ENCODE results near the gene DTNBP1. TPM values are rescaled to one million over a fixed set of nuclear protein-coding genes. Genes with fewer than 3 reads are reported as not detected.
"Not testable (repeated sequence)": the region's sequence is repeated elsewhere in the genome, so short reads cannot be mapped to it uniquely, and the experiment has no call there.

The DTNBP1 gene
- total RNA-seq, 1 donor from 2014 or later: 17.2 TPM

DNA sequence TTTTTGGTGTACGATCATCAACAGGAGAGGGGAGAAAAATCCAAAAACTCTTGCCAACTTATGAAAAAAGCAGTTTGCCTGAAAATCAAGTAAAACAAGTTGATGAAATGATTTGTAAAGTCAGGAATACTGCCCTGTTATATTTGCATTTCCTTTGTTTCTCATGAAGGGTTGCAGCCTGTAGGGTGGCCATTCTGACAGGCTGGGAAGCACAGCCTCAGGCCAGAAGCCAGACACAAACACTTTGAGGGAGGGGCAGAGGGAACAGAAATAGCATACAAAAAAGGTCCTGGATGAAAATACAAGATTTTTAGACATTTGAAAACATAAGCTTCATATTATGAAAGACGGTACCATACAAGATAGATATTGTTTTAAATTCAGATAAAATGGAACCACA is 109.8 kb downstream of the DTNBP1 start:
- Mint-ChIP-seq H3K4me3 (no peak overlapping the region), H3K36me3 (ENCODE audit: low read depth) (peaks cover 6% of the 10 kb centered on the region), H3K4me1 (ENCODE audit: low read depth) (no peaks in the 10 kb centered on the region), H3K9me3 (no peaks in the 10 kb centered on the region), H3K27me3 (ENCODE audit: insufficient read depth) (no peaks in the 10 kb centered on the region), H3K27ac (no peak overlapping the region)
- DNase-seq (ENCODE audit: low spot score): no peak
- intact Hi-C loops (cut with micrococcal nuclease): no loop called here

DNA sequence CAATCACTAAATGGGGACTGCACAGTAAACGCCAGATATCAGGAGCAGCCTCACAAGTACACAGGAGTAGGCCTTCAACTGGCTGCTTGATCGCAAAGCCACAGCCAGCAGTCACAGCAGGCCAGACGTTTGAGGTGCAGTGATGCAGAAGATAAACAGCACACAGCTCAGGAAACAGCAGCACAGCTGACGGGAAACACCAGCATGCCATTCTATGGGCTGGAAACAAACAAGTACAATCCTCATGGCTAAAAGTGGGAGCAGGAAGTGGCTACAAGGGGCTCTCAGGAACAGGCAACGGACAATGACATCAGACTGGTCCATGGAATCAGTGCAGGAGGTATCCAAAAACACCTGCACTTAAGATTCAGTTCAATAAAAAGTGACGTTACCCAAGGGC is 111.0 kb downstream of the DTNBP1 start:
- Mint-ChIP-seq H3K4me3 (no peak overlapping the region), H3K27ac (no peak overlapping the region), H3K27me3 (ENCODE audit: insufficient read depth) (no peaks in the 10 kb centered on the region), H3K36me3 (ENCODE audit: low read depth) (peaks cover 4% of the 10 kb centered on the region), H3K9me3 (no peaks in the 10 kb centered on the region), H3K4me1 (ENCODE audit: low read depth) (no peaks in the 10 kb centered on the region)
- DNase-seq (ENCODE audit: low spot score): no peak
- intact Hi-C loops (cut with micrococcal nuclease): no loop called here

DNA sequence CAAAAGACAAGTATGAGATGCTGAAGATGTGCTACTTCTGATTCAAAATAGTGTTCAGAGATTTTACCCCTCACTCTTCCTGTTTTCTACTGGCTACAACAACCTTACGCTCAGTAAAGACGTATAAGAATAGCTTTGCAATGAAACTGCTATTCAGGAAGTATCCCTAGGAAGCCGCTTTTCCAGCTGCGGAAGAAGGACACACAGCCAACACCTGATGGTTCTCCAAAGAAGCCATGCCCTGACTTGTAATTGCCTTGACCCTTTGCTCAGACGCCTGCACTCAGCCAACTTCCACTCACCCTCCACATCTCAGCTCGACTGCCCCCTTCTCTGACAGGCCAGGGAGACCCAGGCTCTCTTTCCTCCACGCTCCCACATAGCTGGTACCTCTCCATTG is 111.6 kb downstream of the DTNBP1 start:
- Mint-ChIP-seq H3K27ac (no peak overlapping the region), H3K4me1 (ENCODE audit: low read depth) (no peaks in the 10 kb centered on the region), H3K9me3 (no peaks in the 10 kb centered on the region), H3K36me3 (ENCODE audit: low read depth) (peaks cover 2% of the 10 kb centered on the region), H3K4me3 (no peak overlapping the region), H3K27me3 (ENCODE audit: insufficient read depth) (no peaks in the 10 kb centered on the region)
- intact Hi-C loops (cut with micrococcal nuclease): no loop called here
- DNase-seq (ENCODE audit: low spot score): no peak

DNA sequence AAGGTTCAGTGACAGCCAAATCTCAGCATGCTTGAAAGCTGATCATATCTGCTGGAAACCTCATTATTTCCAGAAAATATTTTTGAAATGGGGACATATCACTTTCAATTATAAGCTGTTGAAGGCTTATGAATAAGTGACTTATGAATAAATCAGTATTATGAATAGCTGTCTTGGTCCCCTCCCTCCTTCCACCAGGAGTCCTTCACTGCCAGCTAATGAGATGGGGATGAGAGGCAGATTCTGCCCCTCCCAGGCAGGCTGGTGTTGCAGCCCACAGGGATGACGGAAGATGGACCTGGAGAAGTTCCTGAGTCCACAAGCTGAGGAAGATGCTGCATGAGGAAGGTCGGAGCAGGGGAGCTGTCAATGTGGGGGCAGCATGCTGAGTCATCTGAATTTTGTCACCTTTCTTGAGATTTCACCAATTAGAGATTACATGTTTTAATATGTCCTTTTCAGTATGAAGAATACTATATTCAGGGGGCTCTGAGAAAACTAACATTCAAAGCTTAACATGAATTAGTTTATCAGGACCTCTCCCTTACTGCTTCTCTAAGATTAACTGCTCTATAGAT is 112.2 kb downstream of the DTNBP1 start:
- Mint-ChIP-seq H3K4me3 (no peak overlapping the region), H3K4me1 (ENCODE audit: low read depth) (no peaks in the 10 kb centered on the region), H3K36me3 (ENCODE audit: low read depth) (peaks cover 2% of the 10 kb centered on the region), H3K27ac (no peak overlapping the region), H3K9me3 (no peaks in the 10 kb centered on the region), H3K27me3 (ENCODE audit: insufficient read depth) (no peaks in the 10 kb centered on the region)
- intact Hi-C loops (cut with micrococcal nuclease): no loop called here
- no peak for DNase-seq (ENCODE audit: low spot score)

DNA sequence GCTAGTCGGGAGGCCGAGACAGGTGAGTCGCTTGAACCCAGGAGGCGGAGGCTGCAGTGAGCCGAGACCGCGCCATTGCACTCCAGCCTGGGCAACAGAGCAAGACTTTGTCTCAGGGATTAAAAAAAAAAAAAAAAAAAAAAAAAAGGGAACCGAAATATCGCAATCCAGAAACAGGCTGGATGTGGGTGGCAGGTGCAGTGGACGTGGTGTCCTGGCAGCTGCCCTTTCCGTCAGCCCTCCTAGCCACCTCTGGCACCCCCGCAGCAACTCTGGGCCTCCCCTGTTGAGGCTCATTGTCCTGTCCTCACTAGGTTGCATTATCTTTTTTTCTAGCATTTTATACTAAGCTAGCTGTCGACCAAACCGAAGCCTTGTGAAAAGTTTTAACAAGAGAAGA is 113.5 kb downstream of the DTNBP1 start:
- Mint-ChIP-seq H3K4me3 (no peak overlapping the region), H3K9me3 (no peaks in the 10 kb centered on the region), H3K36me3 (ENCODE audit: low read depth) (peaks cover 2% of the 10 kb centered on the region), H3K4me1 (ENCODE audit: low read depth) (no peaks in the 10 kb centered on the region), H3K27me3 (ENCODE audit: insufficient read depth) (no peaks in the 10 kb centered on the region), H3K27ac (no peak overlapping the region)
- no peak for DNase-seq (ENCODE audit: low spot score)
- intact Hi-C loops (cut with micrococcal nuclease): no loop called here

DNA sequence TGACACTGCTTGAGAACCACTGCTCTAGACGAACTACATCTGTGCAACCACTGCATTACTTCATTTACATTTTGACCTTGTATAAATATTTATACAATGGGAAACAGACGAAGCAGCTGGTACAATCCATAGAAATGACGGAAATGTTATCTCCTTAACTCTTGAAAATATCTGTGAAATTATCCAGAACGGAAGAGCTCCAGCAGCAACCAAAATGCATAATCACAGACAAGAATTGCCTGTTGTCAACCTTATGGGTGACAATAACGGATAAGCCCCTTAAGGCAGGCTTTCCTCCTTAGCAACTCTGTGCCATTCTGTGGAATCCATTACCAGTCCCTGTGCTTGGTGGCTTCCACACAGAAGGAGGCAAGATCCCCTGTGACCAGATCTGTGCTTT is 115.4 kb downstream of the DTNBP1 start:
- peaks cover 2% of the 10 kb centered on the region for H3K36me3 Mint-ChIP-seq (ENCODE audit: low read depth)
- H3K9me3 Mint-ChIP-seq: no peaks in the 10 kb centered on the region
- intact Hi-C loops (cut with micrococcal nuclease): no loop called here
- no peak overlapping the region for H3K4me3 Mint-ChIP-seq
- H3K27me3 Mint-ChIP-seq (ENCODE audit: insufficient read depth): no peaks in the 10 kb centered on the region
- DNase-seq (ENCODE audit: low spot score): no peak
- H3K27ac Mint-ChIP-seq: no peak overlapping the region
- no peaks in the 10 kb centered on the region for H3K4me1 Mint-ChIP-seq (ENCODE audit: low read depth)

DNA sequence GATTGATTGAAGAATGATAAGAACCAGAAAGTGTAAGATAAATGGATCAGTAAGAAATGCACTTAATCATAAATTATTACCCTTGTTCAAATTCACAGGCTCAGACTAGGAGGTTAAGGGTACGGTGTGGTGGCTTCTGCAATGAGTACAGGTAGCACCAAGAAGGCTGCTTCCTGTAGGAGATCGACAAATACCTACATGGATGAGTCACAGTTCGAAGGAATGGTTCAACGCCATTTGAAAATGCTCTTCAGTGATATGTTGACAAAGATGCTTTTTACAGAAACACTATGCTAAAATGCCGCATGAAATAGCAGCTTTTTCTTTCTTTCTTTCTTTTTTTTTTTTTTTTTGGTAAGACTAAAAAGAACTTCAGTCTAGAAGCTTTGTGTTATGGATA is 116.2 kb downstream of the DTNBP1 start:
- intact Hi-C loops (cut with micrococcal nuclease): no loop called here
- Mint-ChIP-seq H3K4me3 (no peak overlapping the region), H3K36me3 (ENCODE audit: low read depth) (peaks cover 2% of the 10 kb centered on the region), H3K27ac (no peak overlapping the region), H3K9me3 (no peaks in the 10 kb centered on the region), H3K27me3 (ENCODE audit: insufficient read depth) (no peaks in the 10 kb centered on the region), H3K4me1 (ENCODE audit: low read depth) (no peaks in the 10 kb centered on the region)
- DNase-seq (ENCODE audit: low spot score): no peak

DNA sequence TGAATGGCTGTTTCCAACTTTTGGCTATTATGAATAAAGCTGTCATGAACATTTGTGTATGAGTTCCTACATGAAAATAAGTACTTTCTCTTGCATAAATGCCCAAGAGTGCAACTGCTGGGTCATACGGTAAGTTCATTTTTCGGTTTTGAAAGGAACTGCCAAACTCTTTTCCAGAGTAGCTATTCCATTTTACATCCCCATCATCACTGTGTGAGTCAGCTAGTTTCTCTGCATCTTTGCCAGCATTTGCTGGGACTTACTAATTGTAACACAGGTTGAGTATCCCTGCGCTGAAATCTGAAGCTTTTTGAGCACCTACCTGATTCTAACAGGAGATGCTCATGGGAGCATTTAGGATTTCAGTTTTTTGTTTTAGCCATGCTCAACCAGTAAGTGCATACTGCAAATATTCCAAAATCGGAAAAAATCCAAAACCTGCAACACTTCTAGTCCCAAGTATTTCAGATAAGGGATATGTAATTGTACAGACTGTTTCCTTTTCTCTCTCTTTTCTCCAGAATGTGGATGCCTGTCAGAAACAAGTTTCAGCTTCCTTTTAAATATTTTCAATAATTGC is 118.4 kb downstream of the DTNBP1 start:
- intact Hi-C loops (cut with micrococcal nuclease): no loop called here
- no peaks in the 10 kb centered on the region for H3K9me3 Mint-ChIP-seq
- H3K36me3 Mint-ChIP-seq (ENCODE audit: low read depth): no peaks in the 10 kb centered on the region
- DNase-seq (ENCODE audit: low spot score): no peak
- H3K4me3 Mint-ChIP-seq: no peak overlapping the region
- no peaks in the 10 kb centered on the region for H3K27me3 Mint-ChIP-seq (ENCODE audit: insufficient read depth)
- no peak overlapping the region for H3K27ac Mint-ChIP-seq
- no peaks in the 10 kb centered on the region for H3K4me1 Mint-ChIP-seq (ENCODE audit: low read depth)

DNA sequence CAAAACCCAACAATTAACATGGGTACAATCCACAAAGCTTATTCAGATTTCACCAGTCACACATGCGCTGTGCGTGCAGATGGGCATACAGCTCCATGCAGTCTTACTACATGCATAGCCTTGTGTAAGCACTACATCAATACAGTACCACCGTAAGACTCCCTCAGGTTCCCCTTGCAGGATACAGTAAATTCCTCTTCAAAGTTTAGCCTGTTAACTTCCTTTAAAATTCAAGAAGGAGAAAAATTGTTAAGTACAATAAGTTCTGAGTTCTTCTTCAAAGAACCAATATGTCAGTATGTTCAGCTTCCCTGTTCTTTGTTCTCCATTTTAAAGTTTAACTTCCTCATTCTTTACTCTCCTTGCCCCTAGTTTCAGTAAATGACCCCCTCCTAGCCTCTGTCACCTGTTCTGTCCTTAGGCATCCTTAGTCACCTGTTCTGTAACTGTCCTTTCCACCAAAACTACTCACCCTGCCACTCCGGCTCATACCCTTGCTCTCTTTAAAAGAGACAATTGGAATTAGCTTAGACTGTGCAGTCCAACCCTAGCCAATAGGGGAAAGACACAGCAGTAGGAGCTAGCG is 119.4 kb downstream of the DTNBP1 start:
- DNase-seq (ENCODE audit: low spot score); H3K27me3 Mint-ChIP-seq (ENCODE audit: insufficient read depth); H3K9me3 Mint-ChIP-seq; H3K4me3 Mint-ChIP-seq; H3K27ac Mint-ChIP-seq; H3K36me3 Mint-ChIP-seq (ENCODE audit: low read depth); H3K4me1 Mint-ChIP-seq (ENCODE audit: low read depth); intact Hi-C loops (cut with micrococcal nuclease): not testable (repeated sequence)

DNA sequence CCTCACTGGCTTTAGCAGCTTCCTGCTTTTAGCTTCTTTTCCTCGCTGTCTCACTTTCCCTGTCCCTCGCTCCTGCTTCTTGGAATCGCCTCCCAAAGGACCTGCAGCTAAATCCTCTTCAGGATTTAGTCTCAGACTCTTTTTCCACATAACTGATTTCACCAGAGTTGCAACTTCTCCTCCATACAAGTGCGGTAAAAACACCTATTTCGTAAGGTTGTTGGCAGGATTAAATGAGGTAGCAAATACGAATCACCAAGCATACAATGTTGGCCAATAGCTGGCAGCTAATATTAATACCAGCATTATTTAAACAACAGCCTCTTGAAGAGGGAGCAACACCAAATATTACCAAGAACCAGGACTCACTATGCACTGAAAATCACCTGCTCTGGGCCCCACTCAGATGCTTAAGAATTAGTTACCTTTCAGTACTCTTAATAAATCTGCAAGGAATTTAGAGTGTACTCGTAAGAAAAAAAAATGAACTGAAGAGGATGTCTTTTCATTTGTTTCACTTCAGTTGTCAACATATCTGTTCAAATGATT is 123.0 kb downstream of the DTNBP1 start:
- no peaks in the 10 kb centered on the region for H3K9me3 Mint-ChIP-seq
- no peak overlapping the region for H3K4me3 Mint-ChIP-seq
- no peak for DNase-seq (ENCODE audit: low spot score)
- H3K36me3 Mint-ChIP-seq (ENCODE audit: low read depth): peaks cover 3% of the 10 kb centered on the region
- intact Hi-C loops (cut with micrococcal nuclease): no loop called here
- no peak overlapping the region for H3K27ac Mint-ChIP-seq
- no peaks in the 10 kb centered on the region for H3K4me1 Mint-ChIP-seq (ENCODE audit: low read depth)
- no peaks in the 10 kb centered on the region for H3K27me3 Mint-ChIP-seq (ENCODE audit: insufficient read depth)

DNA sequence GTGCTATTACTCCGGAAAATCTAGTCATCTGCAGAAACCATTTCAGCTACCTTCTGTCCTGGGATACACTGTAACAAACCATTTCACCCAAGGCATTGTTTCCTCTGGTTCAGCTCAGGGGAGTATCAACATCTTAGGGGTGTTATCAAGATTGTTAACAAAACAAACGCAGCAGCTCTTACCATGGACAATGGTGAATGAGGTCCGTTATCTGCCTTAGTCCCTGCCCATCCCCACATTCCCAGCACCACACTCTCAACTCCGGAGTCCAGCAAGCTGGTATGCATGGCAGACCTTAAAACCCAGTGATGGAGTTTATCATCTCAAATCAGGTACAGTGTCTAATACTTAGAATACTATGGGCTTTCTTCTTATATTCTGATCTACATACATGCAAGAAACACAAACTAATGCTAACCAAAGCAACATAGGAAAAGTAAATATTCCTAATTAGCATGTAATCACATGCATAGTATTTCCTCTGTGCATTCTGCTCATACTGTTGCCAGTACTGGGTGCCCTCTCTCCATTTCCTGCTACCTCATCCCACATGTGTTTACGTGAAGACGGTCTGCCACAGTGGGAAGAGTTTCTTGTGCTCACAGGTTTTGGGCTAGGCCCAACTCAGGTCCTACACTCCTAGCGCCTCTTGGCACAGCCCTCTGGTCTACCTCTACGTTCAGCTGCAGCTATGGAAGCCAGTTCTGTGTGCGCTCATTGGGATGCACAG is 123.9 kb downstream of the DTNBP1 start:
- H3K27me3 Mint-ChIP-seq (ENCODE audit: insufficient read depth): no peaks in the 10 kb centered on the region
- peaks cover 3% of the 10 kb centered on the region for H3K36me3 Mint-ChIP-seq (ENCODE audit: low read depth)
- H3K27ac Mint-ChIP-seq: no peak overlapping the region
- intact Hi-C loops (cut with micrococcal nuclease): no loop called here
- H3K4me3 Mint-ChIP-seq: no peak overlapping the region
- H3K4me1 Mint-ChIP-seq (ENCODE audit: low read depth): no peaks in the 10 kb centered on the region
- no peak for DNase-seq (ENCODE audit: low spot score)
- no peaks in the 10 kb centered on the region for H3K9me3 Mint-ChIP-seq

DNA sequence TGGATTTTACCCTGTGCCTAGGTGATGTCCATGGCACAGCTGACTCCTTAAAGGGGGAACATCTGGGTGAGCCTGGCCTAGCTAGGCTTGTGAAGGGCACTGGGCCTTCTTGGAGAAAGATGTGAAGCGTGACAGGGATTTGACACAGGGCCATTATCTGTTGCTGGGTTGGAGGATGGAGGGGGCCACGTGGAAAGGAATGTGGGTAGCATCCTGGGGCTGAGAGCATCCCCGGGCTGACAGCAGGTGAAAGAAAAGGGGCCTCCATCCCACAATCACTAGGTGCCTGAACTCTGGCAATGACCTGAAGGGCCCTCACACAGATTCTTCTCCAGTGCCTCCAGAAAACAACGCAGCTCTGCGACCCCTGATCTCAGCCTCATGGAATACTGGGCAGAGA is 124.7 kb downstream of the DTNBP1 start:
- peaks cover 3% of the 10 kb centered on the region for H3K36me3 Mint-ChIP-seq (ENCODE audit: low read depth)
- no peak overlapping the region for H3K4me3 Mint-ChIP-seq
- intact Hi-C loops (cut with micrococcal nuclease): no loop called here
- no peak for DNase-seq (ENCODE audit: low spot score)
- no peaks in the 10 kb centered on the region for H3K9me3 Mint-ChIP-seq
- no peaks in the 10 kb centered on the region for H3K27me3 Mint-ChIP-seq (ENCODE audit: insufficient read depth)
- no peak overlapping the region for H3K27ac Mint-ChIP-seq
- H3K4me1 Mint-ChIP-seq (ENCODE audit: low read depth): no peaks in the 10 kb centered on the region

Measured in activated T-helper 1 cell treated with anti-CD3 and anti-CD28 coated beads, Interleukin-12 subunit alpha, Interleukin-12 subunit beta, Interleukin-2, Interleukin-4 antibody, amounts not matched to agents 30 ng/mL and 10 ng/mL and 1 ng/mL, durations not matched to agents 14 hours and 24 hours and 36 hours (primary cell).